Activated CD4-positive, alpha-beta T cell treated with anti-CD3 and anti-CD28 coated beads, Interleukin-10, Interleukin-2, amounts not matched to agents 100 ng/mL and 50 ng/mL, durations not matched to agents 16 hours and 8 hours (primary cell): ENCODE results near the gene MEGF11.

Experiments used
- DNase-seq: peaks from one replicate; pipeline ENCODE4 v3.0.0-alpha.2; 2020

The MEGF11 gene

GRCh38 chr15:66078196-66078928 lies 175.2 kb downstream of the MEGF11 start:
- no peak for DNase-seq

GRCh38 chr15:66077320-66077663 lies 176.3 kb downstream of the MEGF11 start:
- DNase-seq = no peak

GRCh38 chr15:66076591-66077319 lies 176.8 kb downstream of the MEGF11 start:
- DNase-seq = no peak

- DNase-seq = no peak
Measured at GRCh38 chr15:66075947-66076346, 177.6 kb downstream of the MEGF11 start.

- no peak for DNase-seq
Measured at GRCh38 chr15:66072616-66073361, 180.8 kb downstream of the MEGF11 start.

- no peak for DNase-seq
Measured at GRCh38 chr15:66071921-66072295, 181.6 kb downstream of the MEGF11 start.

GRCh38 chr15:66071160-66071920 lies 182.2 kb downstream of the MEGF11 start:
- DNase-seq = no peak

GRCh38 chr15:66070220-66070934 lies 183.2 kb downstream of the MEGF11 start:
- DNase-seq = no peak

GRCh38 chr15:66069751-66070150 lies 183.8 kb downstream of the MEGF11 start:
- DNase-seq = no peak

- DNase-seq = no peak
Measured at GRCh38 chr15:66068801-66069200, 184.7 kb downstream of the MEGF11 start.

- DNase-seq = no peak
Measured at GRCh38 chr15:66067687-66068086, 185.9 kb downstream of the MEGF11 start.

GRCh38 chr15:66066481-66066880 lies 187.1 kb downstream of the MEGF11 start:
- DNase-seq = no peak

GRCh38 chr15:66066005-66066404 lies 187.5 kb downstream of the MEGF11 start:
- no peak for DNase-seq

- no peak for DNase-seq
Measured at GRCh38 chr15:66065325-66065724, 188.2 kb downstream of the MEGF11 start.

- no peak for DNase-seq
Measured at GRCh38 chr15:66063147-66063546, 190.4 kb downstream of the MEGF11 start.

- DNase-seq = no peak
Measured at GRCh38 chr15:66057089-66057488, 196.5 kb downstream of the MEGF11 start.

- no peak for DNase-seq
Measured at GRCh38 chr15:66053991-66054390, 199.6 kb downstream of the MEGF11 start.

GRCh38 chr15:66051833-66052232 lies 201.7 kb downstream of the MEGF11 start:
- no peak for DNase-seq

GRCh38 chr15:66050264-66050663 lies 203.3 kb downstream of the MEGF11 start:
- DNase-seq = no peak

- no peak for DNase-seq
Measured at GRCh38 chr15:66049353-66049752, 204.2 kb downstream of the MEGF11 start.

- no peak for DNase-seq
Measured at GRCh38 chr15:66047321-66048024, 206.1 kb downstream of the MEGF11 start.

- DNase-seq = no peak
Measured at GRCh38 chr15:66046751-66047150, 206.8 kb downstream of the MEGF11 start.
